ENCODE results near the gene LCE6A. TPM values are rescaled to one million over a fixed set of nuclear protein-coding genes. Genes with fewer than 3 reads are reported as not detected.

The LCE6A gene
- total RNA-seq, 2 donors from 2014 or later: not detected

DNA sequence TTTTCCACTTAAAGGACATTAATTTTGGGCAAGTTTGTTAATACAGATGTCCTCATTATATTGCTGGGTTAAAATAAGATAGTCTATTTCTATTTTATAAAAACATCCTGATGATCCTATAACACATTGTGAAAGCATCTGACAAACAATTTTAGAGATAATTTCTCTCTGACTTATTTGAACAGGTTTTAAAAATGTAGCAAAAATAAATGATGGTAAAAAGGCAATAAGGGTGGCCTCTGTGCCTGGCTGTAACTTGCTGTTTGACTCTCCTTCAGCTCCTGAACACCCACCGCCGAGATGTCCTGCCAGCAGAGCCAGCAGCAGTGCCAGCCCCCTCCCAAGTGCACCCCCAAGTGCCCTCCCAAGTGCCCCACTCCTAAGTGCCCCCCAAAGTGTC is 15.5 kb upstream of the LCE6A start, which contains the start of gene LCE1A:
TSS of gene LCE1A (plus strand) at position 301 of the 400 bp plus-strand sequence. CDS start at position 301, 0 bp downstream.
- H3K9ac ChIP-seq (ENCODE audit: low read depth in 2 of 2, low read length in 2 of 2): no peak within 1 kb of the TSS
- no peaks in the 10 kb centered on the region for H3K4me1 ChIP-seq
- DNase-seq: no peak
- no peaks in the 10 kb centered on the region for H3K36me3 ChIP-seq
- no peaks in the 10 kb centered on the region for H3K27me3 ChIP-seq
- no peak within 1 kb of the TSS for H3K4me3 ChIP-seq
- TF ChIP-seq, protein P1, sequence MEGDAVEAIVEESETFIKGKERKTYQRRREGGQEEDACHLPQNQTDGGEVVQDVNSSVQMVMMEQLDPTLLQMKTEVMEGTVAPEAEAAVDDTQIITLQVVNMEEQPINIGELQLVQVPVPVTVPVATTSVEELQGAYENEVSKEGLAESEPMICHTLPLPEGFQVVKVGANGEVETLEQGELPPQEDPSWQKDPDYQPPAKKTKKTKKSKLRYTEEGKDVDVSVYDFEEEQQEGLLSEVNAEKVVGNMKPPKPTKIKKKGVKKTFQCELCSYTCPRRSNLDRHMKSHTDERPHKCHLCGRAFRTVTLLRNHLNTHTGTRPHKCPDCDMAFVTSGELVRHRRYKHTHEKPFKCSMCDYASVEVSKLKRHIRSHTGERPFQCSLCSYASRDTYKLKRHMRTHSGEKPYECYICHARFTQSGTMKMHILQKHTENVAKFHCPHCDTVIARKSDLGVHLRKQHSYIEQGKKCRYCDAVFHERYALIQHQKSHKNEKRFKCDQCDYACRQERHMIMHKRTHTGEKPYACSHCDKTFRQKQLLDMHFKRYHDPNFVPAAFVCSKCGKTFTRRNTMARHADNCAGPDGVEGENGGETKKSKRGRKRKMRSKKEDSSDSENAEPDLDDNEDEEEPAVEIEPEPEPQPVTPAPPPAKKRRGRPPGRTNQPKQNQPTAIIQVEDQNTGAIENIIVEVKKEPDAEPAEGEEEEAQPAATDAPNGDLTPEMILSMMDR (IDR thresholded peaks at IDR 0.05): no peak
- H3K27ac ChIP-seq: no peak within 1 kb of the TSS
- intact Hi-C loops (cut with DNase I): no loop called here
- H3K9me3 ChIP-seq: no peaks in the 10 kb centered on the region

DNA sequence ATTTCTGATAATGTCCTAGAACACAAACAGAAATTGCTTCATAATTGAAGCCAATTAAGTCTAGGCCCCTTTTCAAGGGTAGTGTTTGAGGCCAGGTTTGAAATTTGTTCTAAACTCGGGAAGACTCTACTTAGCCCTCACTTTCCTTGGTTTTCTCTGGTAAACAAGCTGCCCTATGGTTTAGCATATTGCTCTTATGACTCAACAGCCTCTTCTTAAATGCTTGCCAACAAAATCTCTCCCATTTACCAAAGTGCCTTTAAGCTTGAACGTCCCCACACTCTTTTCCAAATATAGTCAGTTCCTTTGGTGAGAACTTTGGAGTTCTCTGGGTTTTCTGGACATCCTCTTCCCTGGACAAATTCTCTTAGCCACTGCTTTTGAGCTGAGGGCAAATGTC is 5.8 kb upstream of the LCE6A start:
- H3K36me3 ChIP-seq: no peaks in the 10 kb centered on the region
- DNase-seq: no peak
- H3K27me3 ChIP-seq: no peaks in the 10 kb centered on the region

DNA sequence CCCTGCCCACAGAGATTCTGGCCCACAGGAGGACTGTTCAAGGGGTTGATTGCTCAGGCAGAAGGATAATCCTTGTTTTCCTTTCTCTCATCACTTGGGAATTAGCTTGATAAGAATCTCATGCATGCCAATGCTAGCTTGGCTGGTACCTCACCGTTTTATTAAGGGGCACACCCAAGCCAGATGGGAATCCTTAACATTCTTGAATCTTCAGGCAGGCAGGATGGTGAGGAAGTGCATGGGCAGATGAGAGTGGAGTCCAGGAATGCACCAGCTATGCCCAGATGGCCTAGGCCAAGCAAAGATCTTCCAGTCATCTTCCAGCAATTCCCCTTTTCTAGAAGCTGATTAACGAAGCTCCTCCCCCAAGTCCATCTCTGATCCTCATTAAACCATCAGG is 13.0 kb downstream of the LCE6A start:
- no peak overlapping the region for H3K9ac ChIP-seq (ENCODE audit: low read depth in 2 of 2, low read length in 2 of 2)
- no peaks in the 10 kb centered on the region for H3K27me3 ChIP-seq
- no peak for DNase-seq
- no peaks in the 10 kb centered on the region for H3K36me3 ChIP-seq
- no peaks in the 10 kb centered on the region for H3K9me3 ChIP-seq
- intact Hi-C loops (cut with DNase I): no loop called here
- H3K4me1 ChIP-seq: no peaks in the 10 kb centered on the region
- TF ChIP-seq, protein P1 (IDR thresholded peaks at IDR 0.05): no peak
- no peak overlapping the region for H3K27ac ChIP-seq
- no peak overlapping the region for H3K4me3 ChIP-seq

More for the DNA sequence above, 5.8 kb upstream of the LCE6A start:
- no peak overlapping the region for H3K9ac ChIP-seq (ENCODE audit: low read depth in 2 of 2, low read length in 2 of 2)
- TF ChIP-seq, protein P1 (IDR thresholded peaks at IDR 0.05): no peak
- intact Hi-C loops (cut with DNase I): no loop called here
- no peak overlapping the region for H3K27ac ChIP-seq
- H3K9me3 ChIP-seq: no peaks in the 10 kb centered on the region
- H3K4me1 ChIP-seq: no peaks in the 10 kb centered on the region
- H3K4me3 ChIP-seq: no peak overlapping the region

DNA sequence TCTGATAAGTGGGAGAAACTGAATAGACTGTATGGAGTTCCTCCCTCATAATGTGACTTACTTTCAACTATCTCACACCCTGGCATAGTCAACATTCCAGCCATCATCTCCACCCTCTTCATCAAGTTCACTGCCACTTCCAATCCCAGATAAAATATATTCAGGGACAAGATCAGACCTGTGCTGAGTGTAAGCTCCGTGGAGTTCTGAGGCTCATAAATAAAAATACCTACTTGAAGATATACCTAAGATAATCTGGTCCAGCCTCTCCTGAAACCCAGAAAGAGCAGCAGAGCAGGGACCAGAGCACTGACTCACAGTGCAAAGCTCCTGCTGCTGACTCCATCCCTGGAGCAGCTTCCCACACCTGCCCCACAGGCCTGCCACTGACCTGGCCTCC is 15.4 kb downstream of the LCE6A start:
- no peak overlapping the region for H3K9ac ChIP-seq (ENCODE audit: low read depth in 2 of 2, low read length in 2 of 2)
- H3K27me3 ChIP-seq: no peaks in the 10 kb centered on the region
- no peaks in the 10 kb centered on the region for H3K4me1 ChIP-seq
- no peaks in the 10 kb centered on the region for H3K9me3 ChIP-seq
- TF ChIP-seq, protein P1 (IDR thresholded peaks at IDR 0.05): no peak
- no peak overlapping the region for H3K27ac ChIP-seq
- no peaks in the 10 kb centered on the region for H3K36me3 ChIP-seq
- DNase-seq: no peak
- intact Hi-C loops (cut with DNase I): no loop called here
- H3K4me3 ChIP-seq: no peak overlapping the region

DNA sequence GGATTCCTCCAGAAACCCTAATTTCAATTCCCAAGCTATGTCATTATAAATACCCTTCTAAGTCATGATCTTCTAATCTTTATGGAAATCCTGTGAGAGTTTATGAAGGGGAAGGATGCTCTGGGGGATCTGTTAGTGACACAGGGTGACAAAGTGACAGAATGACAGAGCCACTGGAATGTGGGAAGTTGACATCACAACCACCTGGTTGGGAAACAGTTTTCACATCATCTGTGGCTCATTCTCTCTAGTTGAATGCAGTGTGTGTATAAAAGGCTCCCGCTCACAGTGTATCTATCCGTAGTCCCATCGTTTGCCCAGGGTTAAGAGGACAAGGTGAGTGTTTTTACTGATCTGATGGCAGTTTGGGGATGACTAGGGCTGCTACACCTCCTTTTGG is 17.0 kb downstream of the LCE6A start, which contains the start of gene LCE7A:
TSS of gene LCE7A (plus strand) at position 301 of the 400 bp plus-strand sequence. CDS start 702 bp downstream, outside the sequence.
- Histone ChIP-seq H3K4me3 (no peak within 1 kb of the TSS), H3K27me3 (no peaks in the 10 kb centered on the region), H3K27ac (no peak within 1 kb of the TSS), H3K9ac (ENCODE audit: low read depth in 2 of 2, low read length in 2 of 2) (no peak within 1 kb of the TSS), H3K9me3 (no peaks in the 10 kb centered on the region), H3K4me1 (no peaks in the 10 kb centered on the region), H3K36me3 (no peaks in the 10 kb centered on the region)
- TF ChIP-seq, protein P1 (IDR thresholded peaks at IDR 0.05): no peak
- intact Hi-C loops (cut with DNase I): no loop called here
- no peak for DNase-seq
